Melanocyte of skin (primary cell): ENCODE measurements around the gene EHF. TPM values are rescaled to one million over a fixed set of nuclear protein-coding genes. Genes with fewer than 3 reads are reported as not detected.

Experiments
- total RNA-seq, 2 donors: library from RNA; depleted of rRNA; stranded (reverse); fragments of >200 nt; gene quantifications; 2 replicates each; pipeline ENCODE4 v1.2.3, GENCODE V29; 2012

Gene EHF
- under 1 TPM; under 0.01 TPM for total RNA-seq

GRCh38 chr11:34620820-34621792 is at the start of gene EHF:
Gene EHF, plus strand, starts transcription at chr11:34621093. Its CDS starts 21,538 bp downstream, at chr11:34642631.

Other genes with a start within 250 kb of the EHF start
- 10 to 100 TPM; 58.8 to 75.3 TPM for gene CAT, start 182.2 kb upstream of the EHF start, total RNA-seq
- not detected for gene ELF5, start 107.3 kb upstream of the EHF start, total RNA-seq